Tibial nerve (tissue), 4 donors: ENCODE measurements around the gene NPHP4.

Source experiments
- CTCF ChIP-seq, 5 experiments: fragments of 200-600 bp in 3 of 5; fragments of 450-650 bp in 2 of 5; sonication (generic) in 3 of 5; IDR thresholded peaks; one replicate each; pipeline ENCODE4 v1.5.1; 2016 to 2019; ENCODE audit warnings: antibody characterized with exemption in 5 of 5, mild to moderate bottlenecking in 3 of 5, moderate library complexity in 2 of 5
- EP300 ChIP-seq, 2 donors: sonication (generic); formaldehyde crosslinking; IDR thresholded peaks; one replicate each; pipeline ENCODE4 v1.6.1; 2017; ENCODE audit warnings: antibody characterized with exemption in 2 of 2, mild to moderate bottlenecking in 1 of 2
- POLR2A ChIP-seq, 2 donors: fragments of 450-650 bp; IDR thresholded peaks; one replicate each; pipeline ENCODE4 v1.6.1; 2017; ENCODE audit warnings: antibody characterized with exemption in 2 of 2, mild to moderate bottlenecking in 2 of 2, moderate library complexity in 2 of 2

DNA sequence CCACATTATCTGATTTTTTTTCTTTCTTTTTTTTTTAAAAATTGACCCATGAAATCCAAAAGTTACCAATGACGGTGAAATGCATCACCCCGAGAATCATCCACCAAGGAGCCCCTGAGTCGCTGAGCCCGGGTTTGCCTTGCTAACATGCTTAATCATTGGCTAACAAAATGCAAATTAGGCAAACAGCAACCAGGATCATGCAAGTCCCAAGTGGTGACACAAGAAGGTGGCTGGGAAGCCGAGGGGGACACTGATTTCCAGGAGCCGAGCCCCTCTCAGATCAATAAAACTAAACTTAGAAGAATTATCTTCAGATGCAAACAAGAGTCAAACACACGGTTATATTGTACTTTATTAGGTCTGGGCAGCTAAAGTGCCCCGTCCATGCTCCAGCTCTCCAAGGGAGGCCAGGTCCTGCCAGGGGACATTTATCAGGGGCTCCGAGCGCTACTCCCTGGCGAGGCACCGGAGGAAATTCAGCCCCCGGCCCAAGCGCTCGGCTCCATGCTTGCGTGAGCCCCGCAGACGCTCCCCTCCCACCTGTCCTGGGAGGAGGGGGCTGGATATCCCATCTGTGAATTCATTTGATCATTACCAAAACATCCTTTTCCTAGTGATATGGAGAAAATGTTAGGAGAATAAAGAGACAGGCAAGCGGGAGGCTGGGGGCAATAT, 154.1 kb downstream of the NPHP4 start:
- TF ChIP-seq EP300 (IDR thresholded peaks at IDR 0.05) = no peak
- TF ChIP-seq POLR2A (IDR thresholded peaks at IDR 0.05) = no peak
- no peak for TF ChIP-seq CTCF (IDR thresholded peaks at IDR 0.05)
